ENCODE data around the gene MRTFA. TPM values are rescaled to one million over a fixed set of nuclear protein-coding genes. Genes with fewer than 3 reads are reported as not detected.

Gene MRTFA
- total RNA-seq, 1 experiment from 2014 or later = 44.7 TPM

DNA sequence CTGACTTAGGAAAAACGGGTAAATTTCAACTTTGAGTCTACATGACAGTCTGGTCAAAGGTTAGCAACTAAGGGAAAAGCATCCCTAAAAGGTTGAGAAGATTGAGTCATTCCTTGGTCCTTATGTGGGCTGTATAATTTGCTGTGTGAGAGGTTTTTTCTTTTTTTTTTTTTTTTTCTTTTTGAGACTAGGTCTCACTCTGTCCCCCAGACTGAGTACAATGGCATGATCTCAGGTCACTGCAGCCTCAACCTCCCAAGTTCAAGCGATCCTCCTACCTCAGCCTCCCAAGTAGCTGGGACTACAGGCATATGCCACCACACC is 101.4 kb downstream of the MRTFA start:
- TF ChIP-seq, protein P1, sequence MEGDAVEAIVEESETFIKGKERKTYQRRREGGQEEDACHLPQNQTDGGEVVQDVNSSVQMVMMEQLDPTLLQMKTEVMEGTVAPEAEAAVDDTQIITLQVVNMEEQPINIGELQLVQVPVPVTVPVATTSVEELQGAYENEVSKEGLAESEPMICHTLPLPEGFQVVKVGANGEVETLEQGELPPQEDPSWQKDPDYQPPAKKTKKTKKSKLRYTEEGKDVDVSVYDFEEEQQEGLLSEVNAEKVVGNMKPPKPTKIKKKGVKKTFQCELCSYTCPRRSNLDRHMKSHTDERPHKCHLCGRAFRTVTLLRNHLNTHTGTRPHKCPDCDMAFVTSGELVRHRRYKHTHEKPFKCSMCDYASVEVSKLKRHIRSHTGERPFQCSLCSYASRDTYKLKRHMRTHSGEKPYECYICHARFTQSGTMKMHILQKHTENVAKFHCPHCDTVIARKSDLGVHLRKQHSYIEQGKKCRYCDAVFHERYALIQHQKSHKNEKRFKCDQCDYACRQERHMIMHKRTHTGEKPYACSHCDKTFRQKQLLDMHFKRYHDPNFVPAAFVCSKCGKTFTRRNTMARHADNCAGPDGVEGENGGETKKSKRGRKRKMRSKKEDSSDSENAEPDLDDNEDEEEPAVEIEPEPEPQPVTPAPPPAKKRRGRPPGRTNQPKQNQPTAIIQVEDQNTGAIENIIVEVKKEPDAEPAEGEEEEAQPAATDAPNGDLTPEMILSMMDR (conservative IDR thresholded peaks at IDR 0.05) = no peak
- DNase-seq = no peak
- H3K4me2 ChIP-seq = no peak overlapping the region
- intact Hi-C loops (cut with micrococcal nuclease; ENCODE audit: unreplicated experiment) = no loop called here
- H3K4me3 ChIP-seq = no peak overlapping the region
- no peak overlapping the region for H2AFZ ChIP-seq
- peaks cover 24% of the 10 kb centered on the region; the same call in 1 of the 2 replicates for H3F3A ChIP-seq (ENCODE audit: insufficient read depth, low read depth)
- ChIA-PET CTCF (no interaction called here), POLR2A (ENCODE audit: unreplicated experiment) (no interaction called here)
- H4K20me1 ChIP-seq (ENCODE audit: insufficient read depth) = 0 out of 2 replicates have a peak, but pooled peaks cover under 1% of the 10 kb centered on the region
- H3K27me3 ChIP-seq (ENCODE audit: insufficient read depth, low read depth) = no peaks in the 10 kb centered on the region
- H3K27ac ChIP-seq = peak overlapping the region; percentile 44
- BruUV-seq (replicated peaks) = no TSS peak
- no peaks in the 10 kb centered on the region for H3K9me3 ChIP-seq (ENCODE audit: insufficient read depth, low read depth)
- H3K4me1 ChIP-seq (replicated peaks; ENCODE audit: insufficient read depth) = peaks cover 18% of the 10 kb centered on the region
- no peaks in the 10 kb centered on the region for H3K9me2 ChIP-seq (ENCODE audit: insufficient read depth)
- peaks cover 43% of the 10 kb centered on the region for H3K79me2 ChIP-seq (ENCODE audit: low read depth)
- H3K36me3 ChIP-seq (ENCODE audit: low read depth) = no peaks in the 10 kb centered on the region

DNA sequence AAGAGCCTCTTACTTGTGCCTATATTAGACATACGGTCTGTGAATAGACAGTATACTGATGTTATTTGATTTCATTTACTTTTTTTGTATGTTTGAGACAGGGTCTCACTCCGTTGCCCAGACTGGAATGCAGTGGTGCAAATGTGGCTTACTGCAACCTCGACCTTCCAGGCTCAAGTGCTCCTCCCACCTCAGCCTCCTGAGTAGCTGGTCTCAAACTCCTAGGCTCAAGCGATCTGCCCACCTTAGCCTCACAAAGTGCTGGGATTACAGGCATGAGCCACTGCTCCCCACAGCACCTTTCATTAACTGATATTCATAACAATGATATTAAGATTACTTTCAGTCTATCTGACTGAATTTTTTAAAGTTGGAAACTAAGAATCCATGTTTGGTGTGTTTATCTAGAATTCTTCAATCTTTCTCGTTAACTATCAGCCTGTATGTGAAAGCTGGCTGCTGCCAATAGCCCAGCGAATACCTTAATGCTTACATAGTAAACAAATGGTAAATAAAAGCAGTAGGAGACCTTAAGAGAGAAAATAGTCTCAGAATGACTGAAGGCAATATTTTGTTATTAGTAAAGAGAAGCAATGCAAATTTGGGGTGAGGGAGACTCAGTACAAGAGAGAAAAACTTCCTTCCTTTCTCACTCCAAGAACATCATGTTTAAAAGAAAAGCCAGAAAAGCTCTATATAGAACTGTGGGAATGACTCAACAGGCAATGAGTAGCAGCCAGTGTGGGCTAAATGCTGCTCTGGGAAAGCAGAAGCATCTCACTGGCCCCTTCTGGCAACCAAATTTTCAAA is 101.9 kb downstream of the MRTFA start:
- CTCF ChIA-PET = interaction anchor here (0.6 kb wide), 1 partner anchor 10 kb away, joined by 5 read pairs; no protein-coding TSS in a partner anchor
- Histone ChIP-seq H3K27me3 (ENCODE audit: insufficient read depth, low read depth) (no peaks in the 10 kb centered on the region), H3K9me2 (ENCODE audit: insufficient read depth) (no peaks in the 10 kb centered on the region), H2AFZ (no peak overlapping the region), H3K79me2 (ENCODE audit: low read depth) (peaks cover 44% of the 10 kb centered on the region), H3K4me2 (peak overlapping the region; percentile 13; the same call in 1 of the 2 replicates), H4K20me1 (ENCODE audit: insufficient read depth) (no peaks in the 10 kb centered on the region), H3K36me3 (ENCODE audit: low read depth) (no peaks in the 10 kb centered on the region), H3K9me3 (ENCODE audit: insufficient read depth, low read depth) (no peaks in the 10 kb centered on the region), H3K4me1 (replicated peaks; ENCODE audit: insufficient read depth) (peaks cover 18% of the 10 kb centered on the region), H3K4me3 (no peak overlapping the region), H3K27ac (peak overlapping the region; percentile 44), H3F3A (ENCODE audit: insufficient read depth, low read depth) (peaks cover 24% of the 10 kb centered on the region; the same call in 1 of the 2 replicates)
- intact Hi-C loops (cut with micrococcal nuclease; ENCODE audit: unreplicated experiment) = no loop called here
- BruUV-seq (replicated peaks) = no TSS peak
- DNase-seq = no peak
- POLR2A ChIA-PET (ENCODE audit: unreplicated experiment) = interaction anchor here (0.6 kb wide), 3 partner anchors 76 to 180 kb away, joined by 3 to 5 read pairs (median 4); no protein-coding TSS in a partner anchor
- no peak for TF ChIP-seq EZH2 (IDR thresholded peaks at IDR 0.05; ENCODE audit: low read depth)
- TF ChIP-seq, protein P1 (conservative IDR thresholded peaks at IDR 0.05) = no peak

DNA sequence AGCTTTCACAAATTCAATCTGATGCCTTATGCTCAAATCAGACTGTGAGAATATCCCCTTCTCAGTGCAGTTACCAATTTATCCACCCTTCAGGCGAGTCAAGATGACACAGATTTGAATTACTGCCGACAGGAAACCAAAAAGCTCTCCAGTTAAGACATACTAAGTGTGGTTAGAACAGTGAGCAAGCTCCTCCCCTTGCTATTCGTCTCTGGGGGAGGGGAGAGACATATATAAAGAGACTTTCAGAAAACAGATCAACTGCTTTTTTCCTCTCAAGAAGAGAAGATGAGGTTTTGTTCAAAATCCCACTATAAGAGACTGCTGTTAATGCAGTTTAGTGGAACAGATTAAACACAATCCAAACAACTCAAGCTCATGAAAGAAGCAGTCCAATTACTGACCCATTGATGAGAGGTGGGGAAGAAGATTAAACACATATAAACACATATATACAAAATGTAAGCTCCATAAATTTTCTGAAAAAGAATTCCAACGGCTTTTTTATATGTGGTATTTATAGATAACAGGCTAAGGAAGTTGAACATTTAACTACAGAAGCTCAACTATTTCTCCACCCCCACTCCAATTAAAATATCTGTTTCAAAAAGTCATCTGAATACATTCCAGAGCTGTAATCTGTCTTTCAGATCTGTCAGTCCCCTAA is 102.7 kb downstream of the MRTFA start:
- Histone ChIP-seq H3K27me3 (ENCODE audit: insufficient read depth, low read depth) (no peaks in the 10 kb centered on the region), H2AFZ (no peak overlapping the region), H3K9me2 (ENCODE audit: insufficient read depth) (no peaks in the 10 kb centered on the region), H3K4me2 (peak overlapping the region; percentile 13; the same call in 1 of the 2 replicates), H3F3A (ENCODE audit: insufficient read depth, low read depth) (peaks cover 24% of the 10 kb centered on the region; the same call in 1 of the 2 replicates), H4K20me1 (ENCODE audit: insufficient read depth) (no peaks in the 10 kb centered on the region), H3K4me3 (no peak overlapping the region), H3K27ac (peak overlapping the region; percentile 44), H3K4me1 (replicated peaks; ENCODE audit: insufficient read depth) (peaks cover 21% of the 10 kb centered on the region), H3K36me3 (ENCODE audit: low read depth) (no peaks in the 10 kb centered on the region), H3K79me2 (ENCODE audit: low read depth) (peaks cover 46% of the 10 kb centered on the region), H3K9me3 (ENCODE audit: insufficient read depth, low read depth) (no peaks in the 10 kb centered on the region)
- ChIA-PET POLR2A (ENCODE audit: unreplicated experiment) (interaction anchor here (0.5 to 0.6 kb wide), 3 partner anchors 9 to 181 kb away, joined by 3 to 9 read pairs (median 5); no protein-coding TSS in a partner anchor), CTCF (interaction anchor here (0.6 kb wide), 2 partner anchors 9 to 101 kb away, joined by 3 to 5 read pairs; no protein-coding TSS in a partner anchor)
- no peak for DNase-seq
- intact Hi-C loops (cut with micrococcal nuclease; ENCODE audit: unreplicated experiment) = no loop called here
- BruUV-seq (replicated peaks) = no TSS peak
- no peak for TF ChIP-seq EZH2 (IDR thresholded peaks at IDR 0.05; ENCODE audit: low read depth)

Measured in PC-9 (cell line).